Measurements from ENCODE around the gene HSPA12B.

DNA sequence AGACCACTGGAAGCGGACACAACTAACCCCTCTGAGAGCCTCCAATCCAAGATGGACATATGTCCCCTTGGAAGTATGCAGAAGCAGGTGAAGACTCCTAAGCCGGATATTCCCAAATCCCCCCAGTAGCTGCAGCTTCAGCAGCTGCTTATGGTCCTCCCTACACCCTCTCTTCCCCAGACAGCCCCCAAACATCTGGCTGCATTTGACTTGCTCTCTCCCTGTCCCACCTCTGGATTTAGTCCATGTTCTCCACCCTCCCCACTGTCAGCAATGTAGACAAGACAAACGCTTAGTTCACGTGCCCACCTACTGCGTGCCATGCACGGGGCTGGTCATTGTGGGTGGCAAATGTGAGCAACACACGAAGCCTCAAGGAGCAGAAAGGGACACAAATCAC is 46.1 kb upstream of the HSPA12B start:
- TF ChIP-seq, protein P1, sequence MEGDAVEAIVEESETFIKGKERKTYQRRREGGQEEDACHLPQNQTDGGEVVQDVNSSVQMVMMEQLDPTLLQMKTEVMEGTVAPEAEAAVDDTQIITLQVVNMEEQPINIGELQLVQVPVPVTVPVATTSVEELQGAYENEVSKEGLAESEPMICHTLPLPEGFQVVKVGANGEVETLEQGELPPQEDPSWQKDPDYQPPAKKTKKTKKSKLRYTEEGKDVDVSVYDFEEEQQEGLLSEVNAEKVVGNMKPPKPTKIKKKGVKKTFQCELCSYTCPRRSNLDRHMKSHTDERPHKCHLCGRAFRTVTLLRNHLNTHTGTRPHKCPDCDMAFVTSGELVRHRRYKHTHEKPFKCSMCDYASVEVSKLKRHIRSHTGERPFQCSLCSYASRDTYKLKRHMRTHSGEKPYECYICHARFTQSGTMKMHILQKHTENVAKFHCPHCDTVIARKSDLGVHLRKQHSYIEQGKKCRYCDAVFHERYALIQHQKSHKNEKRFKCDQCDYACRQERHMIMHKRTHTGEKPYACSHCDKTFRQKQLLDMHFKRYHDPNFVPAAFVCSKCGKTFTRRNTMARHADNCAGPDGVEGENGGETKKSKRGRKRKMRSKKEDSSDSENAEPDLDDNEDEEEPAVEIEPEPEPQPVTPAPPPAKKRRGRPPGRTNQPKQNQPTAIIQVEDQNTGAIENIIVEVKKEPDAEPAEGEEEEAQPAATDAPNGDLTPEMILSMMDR (IDR thresholded peaks at IDR 0.05), result no peak
- TF ChIP-seq POLR2A (IDR thresholded peaks at IDR 0.05), result no peak

Measured in esophagus squamous epithelium (tissue), 4 donors.